Activated naive CD4-positive, alpha-beta T cell treated with anti-CD3 and anti-CD28 coated beads, Interleukin-2, amount 50 U/mL, for 24 hours (primary cell): ENCODE data around the gene NACA.
"Not testable (repeated sequence)": the region's sequence is repeated elsewhere in the genome, so short reads cannot be mapped to it uniquely, and the experiment has no call there.

ENCODE experiments used
- H3K27ac Mint-ChIP-seq: one replicate; pipeline ENCODE4 v1.8.0; 2021; ENCODE audit warnings: mild to moderate bottlenecking, mixed read lengths
- H3K27me3 Mint-ChIP-seq: one replicate; pipeline ENCODE4 v1.8.0; 2021; ENCODE audit warnings: mixed read lengths
- H3K36me3 Mint-ChIP-seq: one replicate; pipeline ENCODE4 v1.8.0; 2021; ENCODE audit warnings: mixed read lengths
- H3K4me1 Mint-ChIP-seq: one replicate; pipeline ENCODE4 v1.8.0; 2021; ENCODE audit warnings: mixed read lengths
- H3K4me3 Mint-ChIP-seq: one replicate; pipeline ENCODE4 v1.8.0; 2021; ENCODE audit warnings: mild to moderate bottlenecking, mixed read lengths
- H3K9me3 Mint-ChIP-seq: one replicate; pipeline ENCODE4 v1.8.0; 2021; ENCODE audit warnings: mixed read lengths

Gene NACA

DNA sequence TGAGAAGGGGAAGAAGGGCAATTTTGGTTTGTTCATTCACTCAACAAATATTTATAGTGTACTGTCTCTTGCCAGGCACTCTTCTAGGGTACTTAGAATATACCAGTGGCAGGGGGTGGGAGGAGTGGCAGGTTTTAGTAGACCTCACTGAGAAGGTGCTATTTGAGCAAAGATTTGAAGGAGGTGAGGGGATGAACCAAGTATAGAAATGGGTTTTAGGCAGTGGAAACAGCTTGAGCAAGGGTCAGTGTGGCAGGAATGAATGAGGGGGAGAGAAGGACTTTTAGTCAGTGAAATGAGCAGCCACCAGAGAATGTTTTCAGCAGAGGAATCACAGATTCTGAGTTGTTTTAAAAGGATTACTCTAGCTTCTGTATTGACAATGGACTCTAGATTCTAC lies 24.8 kb upstream of the NACA start:
- H3K27me3 Mint-ChIP-seq: no peaks in the 10 kb centered on the region
- H3K4me1 Mint-ChIP-seq: peaks cover 37% of the 10 kb centered on the region
- peak overlapping the region; percentile 63 for H3K4me3 Mint-ChIP-seq
- H3K27ac Mint-ChIP-seq: peak overlapping the region; percentile 51
- no peaks in the 10 kb centered on the region for H3K9me3 Mint-ChIP-seq
- peaks cover 19% of the 10 kb centered on the region for H3K36me3 Mint-ChIP-seq

DNA sequence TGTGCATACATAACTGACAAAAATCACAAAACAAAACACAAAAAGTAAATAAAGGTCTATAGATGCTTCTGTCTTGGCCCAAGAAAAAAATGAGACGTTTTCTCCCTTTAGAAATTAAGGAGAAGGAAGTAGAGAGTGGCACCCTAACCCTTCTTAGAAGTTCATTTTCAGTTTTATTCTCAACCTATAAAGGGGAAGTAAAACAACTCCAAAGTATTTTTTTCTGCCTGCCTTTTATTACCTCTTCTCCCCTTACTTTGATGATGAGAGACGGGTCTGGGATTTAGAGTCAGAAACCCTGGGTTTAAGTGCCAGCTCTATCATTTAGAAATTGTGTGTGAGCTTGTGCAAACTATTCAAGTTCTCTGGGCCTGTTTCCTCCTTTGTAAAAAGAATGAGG lies 24.3 kb upstream of the NACA start:
- no peaks in the 10 kb centered on the region for H3K9me3 Mint-ChIP-seq

DNA sequence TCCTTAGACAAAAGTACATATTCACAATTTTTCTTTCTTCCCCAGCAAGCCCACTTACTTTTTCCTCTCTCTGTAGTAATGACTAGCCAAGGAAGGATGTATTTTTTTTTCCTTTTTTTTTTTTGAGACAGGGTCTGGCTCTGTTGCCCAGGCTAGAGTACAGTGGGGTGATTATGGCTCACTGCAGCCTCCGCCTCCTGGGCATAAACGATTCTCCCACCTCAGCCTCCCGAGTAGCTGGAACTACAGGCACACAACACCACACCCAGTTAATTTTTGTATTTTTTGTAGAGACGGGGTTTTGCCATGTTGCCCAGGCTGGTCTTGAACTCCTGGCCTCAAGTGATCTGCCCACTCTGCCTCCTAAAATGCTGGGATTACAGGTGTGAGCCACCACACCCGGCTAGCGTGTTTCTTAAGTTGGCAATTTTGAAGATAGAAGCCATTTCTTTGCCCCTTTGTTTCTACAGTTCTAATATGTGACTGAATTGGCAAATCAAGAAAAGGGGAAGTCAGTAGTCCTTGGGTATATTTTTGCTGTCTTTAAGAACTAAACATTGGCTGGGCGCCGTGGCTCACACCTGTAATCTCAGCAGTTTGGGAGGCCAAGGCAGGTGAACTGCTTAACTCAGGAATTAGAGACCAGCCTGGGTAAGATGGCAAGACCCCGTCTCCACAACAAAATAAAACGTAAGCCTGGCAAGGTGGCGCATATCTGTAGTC lies 3.2 kb upstream of the NACA start:
- no peaks in the 10 kb centered on the region for H3K9me3 Mint-ChIP-seq
- peak overlapping the region; percentile 41 for H3K27ac Mint-ChIP-seq
- H3K4me3 Mint-ChIP-seq: no peak overlapping the region
- no peaks in the 10 kb centered on the region for H3K27me3 Mint-ChIP-seq
- peaks cover 21% of the 10 kb centered on the region for H3K36me3 Mint-ChIP-seq
- H3K4me1 Mint-ChIP-seq: peaks cover 13% of the 10 kb centered on the region

More for the DNA sequence above, 24.3 kb upstream of the NACA start:
- Mint-ChIP-seq H3K4me1 (peaks cover 37% of the 10 kb centered on the region), H3K36me3 (peaks cover 19% of the 10 kb centered on the region), H3K4me3 (no peak overlapping the region), H3K27me3 (no peaks in the 10 kb centered on the region), H3K27ac (peak overlapping the region; percentile 51)

DNA sequence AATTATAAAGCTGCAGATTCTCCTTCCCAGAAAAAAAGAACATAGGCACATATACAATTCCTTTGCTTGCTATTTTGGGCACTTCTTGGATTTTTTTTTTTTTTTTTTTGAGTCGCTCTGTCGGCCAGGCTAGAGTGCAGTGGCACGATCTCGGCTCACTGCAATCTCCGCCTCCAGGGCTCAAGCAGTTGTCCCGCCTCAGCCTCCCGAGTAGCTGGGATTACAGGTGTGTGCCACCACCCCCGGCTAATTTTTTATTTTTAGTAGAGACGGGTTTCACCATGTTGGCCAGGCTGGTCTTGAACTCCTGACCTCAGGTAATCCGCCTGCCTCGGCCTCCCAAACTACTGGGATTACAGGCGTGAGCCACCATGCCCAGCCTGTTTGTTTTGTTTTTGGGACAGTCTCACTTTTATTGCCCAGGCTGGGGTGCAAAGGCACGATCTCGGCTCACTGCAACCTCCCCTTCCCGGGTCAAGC lies 1.1 kb upstream of the NACA start:
- Mint-ChIP-seq H3K36me3 (peaks cover 27% of the 10 kb centered on the region), H3K4me3 (peak overlapping the region; percentile 97), H3K4me1 (peaks cover 34% of the 10 kb centered on the region), H3K27ac (peak overlapping the region; percentile 98)
- H3K9me3 Mint-ChIP-seq, H3K27me3 Mint-ChIP-seq: not testable (repeated sequence)

DNA sequence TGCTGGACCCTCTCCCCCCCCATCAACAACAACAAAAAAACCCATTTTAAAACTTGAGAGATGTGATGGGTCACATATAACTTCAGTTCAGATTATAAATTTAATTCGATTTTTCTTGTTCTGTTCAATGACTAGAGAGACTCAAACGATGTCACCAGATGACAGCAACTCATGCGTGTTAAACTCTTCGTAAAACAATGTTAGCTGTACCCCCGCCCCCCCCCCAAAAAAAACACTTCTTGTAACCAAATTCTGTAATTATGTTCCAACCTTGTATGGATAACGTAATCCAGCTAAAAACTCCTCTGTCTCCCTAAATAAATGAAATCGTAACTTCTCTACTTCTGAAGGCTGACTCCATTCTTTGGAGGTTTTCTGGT lies 614 bp upstream of the NACA start:
- no peaks in the 10 kb centered on the region for H3K27me3 Mint-ChIP-seq
- H3K27ac Mint-ChIP-seq: peak overlapping the region; percentile 98
- peak overlapping the region; percentile 97 for H3K4me3 Mint-ChIP-seq
- peaks cover 39% of the 10 kb centered on the region for H3K4me1 Mint-ChIP-seq
- no peaks in the 10 kb centered on the region for H3K9me3 Mint-ChIP-seq
- H3K36me3 Mint-ChIP-seq: peaks cover 32% of the 10 kb centered on the region

DNA sequence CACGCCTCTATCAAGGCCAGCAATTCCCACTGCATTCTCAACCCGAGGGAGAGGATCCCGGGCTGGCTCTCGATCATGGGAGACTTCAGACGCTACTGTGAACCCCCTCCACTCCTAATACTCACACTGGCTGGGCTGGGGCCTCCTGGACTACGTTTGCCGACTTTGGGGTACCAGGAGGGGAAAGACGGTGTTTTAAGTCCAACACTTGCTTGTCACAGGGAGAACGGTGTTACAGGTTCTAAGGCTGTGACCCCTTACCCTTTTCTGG lies 463 bp downstream of the NACA start:
- H3K36me3 Mint-ChIP-seq: peaks cover 40% of the 10 kb centered on the region
- H3K4me3 Mint-ChIP-seq: peak overlapping the region; percentile 97
- no peaks in the 10 kb centered on the region for H3K27me3 Mint-ChIP-seq
- H3K27ac Mint-ChIP-seq: peak overlapping the region; percentile 98
- H3K4me1 Mint-ChIP-seq: peaks cover 50% of the 10 kb centered on the region
- no peaks in the 10 kb centered on the region for H3K9me3 Mint-ChIP-seq

DNA sequence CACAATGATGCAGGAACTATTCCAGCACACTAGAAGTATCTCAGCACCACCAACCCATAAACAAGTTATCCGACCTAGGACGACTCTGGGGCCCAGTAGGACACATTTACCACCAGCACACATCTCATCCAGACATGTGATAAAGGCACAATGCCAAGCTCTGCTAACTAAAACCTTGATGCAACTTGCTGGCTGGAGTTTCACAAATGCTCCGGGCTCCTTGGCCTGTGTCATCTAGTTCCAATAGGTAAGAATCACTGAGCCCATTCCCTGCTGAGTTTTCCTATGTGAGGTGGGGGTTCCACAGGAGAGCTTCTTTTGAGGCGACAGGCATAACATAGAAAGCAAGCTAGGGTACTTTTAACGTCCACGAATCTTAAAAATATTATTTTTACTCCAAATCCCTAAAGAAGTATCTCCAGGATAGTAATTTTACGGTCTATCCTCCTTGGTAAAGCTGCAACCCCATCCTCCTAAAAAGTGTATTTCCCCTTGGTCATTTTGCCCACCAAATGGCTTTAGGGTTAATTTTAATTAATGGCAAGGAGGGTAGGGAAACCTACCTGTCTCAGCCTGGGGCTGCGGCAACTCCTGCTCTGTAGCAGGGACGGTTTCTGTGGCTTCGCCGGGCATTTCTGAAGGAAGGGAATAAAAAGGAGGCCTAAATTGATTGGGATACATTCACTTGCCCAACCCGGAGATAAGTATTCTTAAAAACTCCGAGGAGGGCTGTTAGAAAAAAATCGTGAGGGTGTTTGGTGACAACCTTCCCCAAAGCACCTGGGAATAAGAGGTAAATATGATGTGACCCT lies 1.0 kb downstream of the NACA start:
- no peaks in the 10 kb centered on the region for H3K9me3 Mint-ChIP-seq
- no peaks in the 10 kb centered on the region for H3K27me3 Mint-ChIP-seq
- H3K36me3 Mint-ChIP-seq: peaks cover 45% of the 10 kb centered on the region
- H3K4me1 Mint-ChIP-seq: peaks cover 55% of the 10 kb centered on the region
- peak overlapping the region; percentile 98 for H3K27ac Mint-ChIP-seq
- peak overlapping the region; percentile 97 for H3K4me3 Mint-ChIP-seq

DNA sequence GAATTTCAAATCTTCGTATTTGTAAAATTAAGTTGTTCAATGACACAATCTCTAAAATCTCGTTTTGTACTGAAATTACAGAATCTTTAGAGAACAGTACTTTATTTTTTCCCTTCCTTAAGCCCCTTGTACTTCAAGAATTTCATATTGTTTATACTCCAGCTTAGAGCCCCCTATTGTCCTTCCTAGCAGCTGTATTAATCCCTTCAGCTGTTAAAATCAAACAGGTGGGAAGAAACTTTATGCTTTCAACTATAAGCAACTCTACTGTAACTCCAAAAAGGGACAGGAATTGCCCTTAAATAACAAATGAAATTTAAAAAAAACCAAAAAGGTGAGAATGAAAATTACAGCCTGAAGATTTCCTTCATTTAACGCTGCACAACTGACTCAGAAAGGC lies 1.7 kb downstream of the NACA start:
- H3K27ac Mint-ChIP-seq: peak overlapping the region; percentile 98
- H3K4me1 Mint-ChIP-seq: peaks cover 61% of the 10 kb centered on the region
- H3K36me3 Mint-ChIP-seq: peaks cover 49% of the 10 kb centered on the region

DNA sequence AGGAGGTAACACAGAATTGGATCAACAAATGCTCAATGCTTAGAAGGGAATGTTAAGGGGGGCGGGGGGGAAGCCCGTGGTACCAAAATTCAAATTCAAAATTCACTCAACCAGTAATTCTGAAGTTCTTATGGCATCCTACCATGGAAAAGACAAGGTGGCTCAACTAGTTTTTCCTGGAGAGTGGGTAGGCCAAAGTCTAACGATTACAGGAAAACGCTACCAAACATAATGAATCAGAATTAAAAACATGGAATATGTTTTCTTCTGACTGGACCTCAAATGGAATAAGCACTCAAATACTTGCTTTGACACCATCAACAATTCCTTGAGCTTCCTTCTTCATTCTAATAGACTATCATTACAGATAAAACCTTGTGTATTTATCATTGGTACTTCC lies 2.3 kb downstream of the NACA start:
- Mint-ChIP-seq H3K27me3 (no peaks in the 10 kb centered on the region), H3K4me3 (peak overlapping the region; percentile 97), H3K36me3 (peaks cover 49% of the 10 kb centered on the region), H3K27ac (peak overlapping the region; percentile 47), H3K4me1 (peaks cover 61% of the 10 kb centered on the region), H3K9me3 (no peaks in the 10 kb centered on the region)

More for the DNA sequence above, 1.7 kb downstream of the NACA start:
- H3K27me3 Mint-ChIP-seq: no peaks in the 10 kb centered on the region
- no peaks in the 10 kb centered on the region for H3K9me3 Mint-ChIP-seq
- H3K4me3 Mint-ChIP-seq: peak overlapping the region; percentile 97

DNA sequence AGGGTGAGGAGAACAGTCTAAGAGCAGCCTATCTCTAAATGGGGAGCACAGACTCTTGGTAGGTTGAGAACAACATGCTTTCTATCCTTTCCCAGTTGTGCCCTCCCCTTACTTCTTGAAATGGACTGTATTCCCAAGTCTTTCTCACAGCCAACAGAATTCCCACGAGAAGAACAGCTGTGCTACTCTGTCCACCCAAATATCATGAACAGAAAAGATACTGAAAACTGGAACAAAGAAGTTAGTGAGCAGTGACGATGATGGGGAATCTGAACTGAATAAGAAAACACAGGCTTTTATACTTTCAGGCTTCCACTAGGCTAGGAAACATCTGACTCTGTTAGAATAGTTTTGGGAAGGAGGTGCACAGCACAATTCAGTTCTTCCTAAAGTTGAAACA lies 3.4 kb downstream of the NACA start:
- H3K4me1 Mint-ChIP-seq: peaks cover 67% of the 10 kb centered on the region
- H3K9me3 Mint-ChIP-seq: no peaks in the 10 kb centered on the region
- peak overlapping the region; percentile 97 for H3K4me3 Mint-ChIP-seq
- peak overlapping the region; percentile 85 for H3K27ac Mint-ChIP-seq
- H3K36me3 Mint-ChIP-seq: peaks cover 49% of the 10 kb centered on the region
- H3K27me3 Mint-ChIP-seq: no peaks in the 10 kb centered on the region

DNA sequence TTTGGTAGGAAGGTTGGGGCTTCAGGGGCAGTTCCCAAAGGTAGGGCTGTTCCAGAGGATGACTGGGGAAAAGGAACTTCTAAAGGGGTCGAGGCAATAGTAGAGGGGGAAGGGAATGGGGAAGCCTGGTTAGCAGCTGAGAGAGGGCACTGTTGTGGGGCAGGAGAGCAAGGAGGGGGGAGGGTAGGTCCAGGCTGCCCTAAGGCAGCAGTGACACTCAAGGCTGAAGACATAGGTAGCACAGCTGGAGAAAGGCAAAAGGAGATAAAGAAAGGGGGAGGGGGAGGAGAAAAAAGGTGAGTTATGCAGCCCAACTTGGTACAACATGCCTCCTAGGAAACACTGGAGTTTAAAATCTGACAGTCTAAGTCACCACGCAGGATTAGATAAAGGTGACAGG lies 3.9 kb downstream of the NACA start:
- H3K4me3 Mint-ChIP-seq: peak overlapping the region; percentile 97
- H3K4me1 Mint-ChIP-seq: peaks cover 72% of the 10 kb centered on the region
- H3K36me3 Mint-ChIP-seq: peaks cover 51% of the 10 kb centered on the region
- no peaks in the 10 kb centered on the region for H3K9me3 Mint-ChIP-seq
- no peaks in the 10 kb centered on the region for H3K27me3 Mint-ChIP-seq
- peak overlapping the region; percentile 91 for H3K27ac Mint-ChIP-seq

DNA sequence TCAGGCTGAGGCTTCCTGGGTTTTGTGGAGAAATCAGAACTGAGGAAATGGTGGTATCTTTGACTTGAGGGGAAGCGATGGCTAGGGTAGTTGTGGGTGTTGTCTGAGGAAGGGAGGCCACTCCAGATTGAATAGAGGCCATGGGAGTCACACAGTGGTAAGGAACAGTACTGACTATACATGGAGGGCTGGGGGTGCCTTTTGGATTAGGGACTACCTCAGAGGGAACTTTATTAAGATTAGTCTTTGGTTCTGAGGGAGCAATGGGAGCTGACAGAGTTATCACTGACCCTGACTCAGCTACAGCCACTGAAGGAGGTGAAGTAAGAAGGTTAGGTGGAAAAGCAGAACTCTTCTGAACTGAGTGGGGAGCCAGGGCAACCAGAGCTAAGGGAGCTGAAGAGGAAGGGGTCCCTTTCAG lies 4.4 kb downstream of the NACA start:
- H3K27me3 Mint-ChIP-seq: no peaks in the 10 kb centered on the region
- H3K27ac Mint-ChIP-seq: peak overlapping the region; percentile 91
- peaks cover 73% of the 10 kb centered on the region for H3K4me1 Mint-ChIP-seq
- peaks cover 56% of the 10 kb centered on the region for H3K36me3 Mint-ChIP-seq
- H3K4me3 Mint-ChIP-seq: peak overlapping the region; percentile 97
- H3K9me3 Mint-ChIP-seq: no peaks in the 10 kb centered on the region

DNA sequence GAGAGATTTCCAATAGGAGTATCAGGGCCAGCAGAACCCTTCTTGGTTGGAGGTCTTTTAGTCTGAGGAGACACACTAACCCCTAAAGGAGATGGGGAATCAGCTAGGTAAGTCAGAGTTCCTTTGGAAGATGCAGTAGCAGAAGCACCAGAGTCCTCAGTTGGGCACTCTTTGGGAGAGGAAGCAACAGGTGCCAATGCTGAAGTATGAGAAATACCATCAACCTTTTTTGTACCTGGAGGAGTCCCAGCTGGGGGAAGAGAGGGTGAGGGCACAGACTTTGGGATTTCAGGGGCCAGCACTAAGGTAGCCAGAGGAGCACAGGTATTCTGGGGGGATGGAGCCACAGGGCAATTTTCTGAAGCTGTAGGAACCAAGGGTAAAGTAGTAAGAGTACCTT lies 6.0 kb downstream of the NACA start:
- H3K4me3 Mint-ChIP-seq: peak overlapping the region; percentile 97
- H3K27ac Mint-ChIP-seq: peak overlapping the region; percentile 91
- H3K36me3 Mint-ChIP-seq: peaks cover 54% of the 10 kb centered on the region
- no peaks in the 10 kb centered on the region for H3K27me3 Mint-ChIP-seq
- no peaks in the 10 kb centered on the region for H3K9me3 Mint-ChIP-seq
- H3K4me1 Mint-ChIP-seq: peaks cover 76% of the 10 kb centered on the region

DNA sequence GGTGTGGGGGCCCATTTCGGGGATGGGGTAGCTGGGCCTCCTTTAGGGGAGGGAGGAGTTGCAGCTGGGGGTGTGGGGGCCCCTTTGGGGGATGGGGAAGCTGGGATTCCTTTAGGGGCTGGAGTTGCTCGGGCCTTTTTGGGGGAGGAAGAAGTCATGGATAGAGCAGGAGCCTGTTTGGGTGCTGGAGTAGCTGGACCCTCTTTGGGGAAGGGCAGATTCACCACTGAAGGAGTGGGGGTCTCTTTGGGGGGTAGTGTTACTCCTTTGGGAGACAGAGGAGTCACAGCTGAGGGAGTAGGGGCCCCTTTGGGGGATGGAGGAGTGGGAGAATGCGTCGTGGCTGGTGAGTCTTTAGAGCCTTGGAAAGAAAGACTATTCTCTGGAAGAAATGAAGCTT lies 6.5 kb downstream of the NACA start:
- Mint-ChIP-seq H3K4me3 (peak overlapping the region; percentile 97), H3K27ac (peak overlapping the region; percentile 91), H3K36me3 (peaks cover 52% of the 10 kb centered on the region), H3K4me1 (peaks cover 76% of the 10 kb centered on the region), H3K9me3 (no peaks in the 10 kb centered on the region), H3K27me3 (no peaks in the 10 kb centered on the region)

DNA sequence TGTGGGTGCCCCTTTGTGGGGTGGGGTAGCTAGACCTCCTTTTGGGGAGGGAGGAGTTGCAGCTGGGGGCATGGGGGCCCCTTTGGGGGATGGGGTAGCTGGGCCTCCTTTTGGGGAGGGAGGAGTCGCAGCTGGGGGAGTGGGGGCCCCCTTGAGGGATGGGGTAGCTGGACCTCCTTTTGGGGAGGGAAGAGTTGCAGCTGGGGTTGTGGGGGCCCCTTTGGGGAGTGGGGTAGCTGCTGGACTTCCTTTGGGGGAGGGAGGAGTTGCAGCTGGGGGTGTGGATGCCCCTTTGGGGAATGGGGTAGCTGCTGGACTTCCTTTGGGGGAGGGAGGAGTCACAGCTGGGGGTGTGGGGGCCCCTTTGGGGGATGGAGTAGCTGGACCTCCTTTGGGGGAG lies 7.0 kb downstream of the NACA start:
- H3K4me1 Mint-ChIP-seq: peaks cover 72% of the 10 kb centered on the region
- H3K27me3 Mint-ChIP-seq: no peaks in the 10 kb centered on the region
- H3K36me3 Mint-ChIP-seq: peaks cover 50% of the 10 kb centered on the region
- no peak overlapping the region for H3K4me3 Mint-ChIP-seq
- H3K27ac Mint-ChIP-seq: no peak overlapping the region
- H3K9me3 Mint-ChIP-seq: no peaks in the 10 kb centered on the region
